Caco-2 (cell line): ENCODE results near the gene CLSTN2. TPM values are rescaled to one million over a fixed set of nuclear protein-coding genes. Genes with fewer than 3 reads are reported as not detected.

Source experiments
- BruUV-seq: library from RNA; stranded (reverse); fragments of 400-500 nt; replicated peaks from 2 replicates; lab custom pipeline; 2021; lab: Mats Ljungman, UMichigan
- CTCF ChIA-PET: fragments of 300-600 bp; sonication (Branson Sonifier 250); formaldehyde crosslinking; loops from one replicate; lab custom pipeline; 2022; ENCODE audit warnings: antibody characterized with exemption; lab: Charles Lee
- POLR2A ChIA-PET: fragments of 300-600 bp; sonication (Branson Sonifier 250); formaldehyde crosslinking; loops from one replicate; lab custom pipeline; 2022; ENCODE audit warnings: antibody characterized with exemption; lab: Charles Lee
- DNase-seq, 2 experiments: peaks; one replicate each; pipeline versions ENCODE4 v3.0.0 to v3.0.0-alpha.2; 2020 to 2022
- H3K27me3 ChIP-seq: replicated peaks from 2 replicates; pipeline ENCODE4 v1.6.0; 2011; ENCODE audit warnings: low read length; ENCODE audit not compliant: control insufficient read depth, insufficient read depth
- H3K36me3 ChIP-seq: 2 replicates; pipeline ENCODE4 v1.5.1; 2011; ENCODE audit warnings: low read length; ENCODE audit not compliant: control insufficient read depth, insufficient read depth
- H3K4me1 ChIP-seq: fragments of 250-450 bp; sonication (Bioruptor Pico); 2 replicates; pipeline ENCODE4 v1.5.1; 2020; ENCODE audit warnings: mild to moderate bottlenecking
- H3K4me3 ChIP-seq: 2 replicates; pipeline ENCODE4 v1.5.1; 2011; ENCODE audit warnings: low read depth, mild to moderate bottlenecking, control low read depth, low read length
- H3K9me3 ChIP-seq: fragments of 250-450 bp; sonication (Bioruptor Pico); 2 replicates; pipeline ENCODE4 v1.5.1; 2020; ENCODE audit warnings: mild to moderate bottlenecking, moderate library complexity
- H3K27ac Mint-ChIP-seq: one replicate; pipeline ENCODE4 v1.8.0; 2022; ENCODE audit warnings: mixed read lengths; ENCODE audit not compliant: unreplicated experiment
- H3K27me3 Mint-ChIP-seq: one replicate; pipeline ENCODE4 v1.8.0; 2022; ENCODE audit warnings: mixed read lengths; ENCODE audit not compliant: insufficient read depth, unreplicated experiment
- H3K36me3 Mint-ChIP-seq: one replicate; pipeline ENCODE4 v1.8.0; 2022; ENCODE audit warnings: mild to moderate bottlenecking, mixed read lengths; ENCODE audit not compliant: insufficient read depth, unreplicated experiment
- H3K4me1 Mint-ChIP-seq: one replicate; pipeline ENCODE4 v1.8.0; 2022; ENCODE audit warnings: low read depth, mixed read lengths; ENCODE audit not compliant: unreplicated experiment
- H3K4me3 Mint-ChIP-seq: one replicate; pipeline ENCODE4 v1.8.0; 2022; ENCODE audit warnings: mild to moderate bottlenecking, moderate library complexity, mixed read lengths; ENCODE audit not compliant: unreplicated experiment
- H3K9me3 Mint-ChIP-seq: one replicate; pipeline ENCODE4 v1.8.0; 2022; ENCODE audit warnings: mixed read lengths; ENCODE audit not compliant: unreplicated experiment
- CTCF ChIP-seq, 2 experiments: fragments of 200-600 bp in 1 of 2; IDR thresholded peaks; 1 replicate in 1 of 2; 2 replicates in 1 of 2; pipeline versions ENCODE4 v1.5.1 to v1.8.0; 2011 to 2022; ENCODE audit warnings: antibody characterized with exemption in 1 of 2, control low read depth in 1 of 2, inconsistent platforms in 1 of 2, low read depth in 1 of 2, low read length in 1 of 2, mild to moderate bottlenecking in 1 of 2, moderate library complexity in 1 of 2; ENCODE audit not compliant: insufficient read depth in 1 of 2, severe bottlenecking in 1 of 2, unreplicated experiment in 1 of 2
- intact Hi-C: fragments of 100-400 bp; cut with micrococcal nuclease; formaldehyde crosslinking; loops from one replicate; pipeline ENCODE4 v1.10.0; 2022; ENCODE audit not compliant: unreplicated experiment
- total RNA-seq: library from RNA; stranded (reverse); gene quantifications from 2 replicates; pipeline ENCODE4 v1.2.3, GENCODE V29; 2022

Gene CLSTN2
- total RNA-seq, 1 experiment from 2014 or later: 26.1 TPM

DNA sequence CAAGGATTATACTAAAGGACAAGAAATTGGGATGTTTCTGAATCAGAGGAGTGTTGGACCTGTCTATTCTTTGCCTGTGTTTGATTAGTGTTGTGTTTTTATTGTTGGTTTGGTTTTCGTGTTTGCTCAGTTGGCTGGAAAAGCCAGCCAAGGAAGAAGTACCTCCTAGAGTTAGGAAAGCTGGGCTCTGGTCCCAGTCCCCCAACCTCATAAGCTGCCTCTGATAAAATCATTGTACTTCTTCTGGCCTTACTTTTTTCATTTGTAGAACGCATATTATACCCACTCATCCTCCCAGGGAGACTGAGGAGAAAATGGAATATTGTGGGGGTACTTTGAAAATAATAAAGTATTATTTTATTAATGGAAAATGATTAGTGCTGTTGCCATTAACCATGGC is 565.5 kb downstream of the CLSTN2 start:
- no peaks in the 10 kb centered on the region for H3K9me3 Mint-ChIP-seq
- peaks cover 5% of the 10 kb centered on the region for H3K27me3 Mint-ChIP-seq
- intact Hi-C loops: no loop called here
- H3K4me3 Mint-ChIP-seq: no peak overlapping the region
- no peaks in the 10 kb centered on the region for H3K9me3 ChIP-seq
- POLR2A ChIA-PET: no interaction called here
- H3K27ac Mint-ChIP-seq: no peak overlapping the region
- no peaks in the 10 kb centered on the region for H3K27me3 ChIP-seq
- TF ChIP-seq CTCF (IDR thresholded peaks at IDR 0.05; ENCODE audit: insufficient read depth in 1 of 2, low read depth in 1 of 2, low read length in 1 of 2, severe bottlenecking in 1 of 2, unreplicated experiment in 1 of 2): no peak
- H3K4me1 Mint-ChIP-seq: peaks cover 6% of the 10 kb centered on the region
- no peak for DNase-seq
- H3K36me3 Mint-ChIP-seq: peaks cover 5% of the 10 kb centered on the region
- CTCF ChIA-PET: no interaction called here
- BruUV-seq: no TSS peak
- H3K36me3 ChIP-seq: no peaks in the 10 kb centered on the region
- no peaks in the 10 kb centered on the region; the same call in 1 of the 2 replicates for H3K4me1 ChIP-seq
- H3K4me3 ChIP-seq: no peak overlapping the region

DNA sequence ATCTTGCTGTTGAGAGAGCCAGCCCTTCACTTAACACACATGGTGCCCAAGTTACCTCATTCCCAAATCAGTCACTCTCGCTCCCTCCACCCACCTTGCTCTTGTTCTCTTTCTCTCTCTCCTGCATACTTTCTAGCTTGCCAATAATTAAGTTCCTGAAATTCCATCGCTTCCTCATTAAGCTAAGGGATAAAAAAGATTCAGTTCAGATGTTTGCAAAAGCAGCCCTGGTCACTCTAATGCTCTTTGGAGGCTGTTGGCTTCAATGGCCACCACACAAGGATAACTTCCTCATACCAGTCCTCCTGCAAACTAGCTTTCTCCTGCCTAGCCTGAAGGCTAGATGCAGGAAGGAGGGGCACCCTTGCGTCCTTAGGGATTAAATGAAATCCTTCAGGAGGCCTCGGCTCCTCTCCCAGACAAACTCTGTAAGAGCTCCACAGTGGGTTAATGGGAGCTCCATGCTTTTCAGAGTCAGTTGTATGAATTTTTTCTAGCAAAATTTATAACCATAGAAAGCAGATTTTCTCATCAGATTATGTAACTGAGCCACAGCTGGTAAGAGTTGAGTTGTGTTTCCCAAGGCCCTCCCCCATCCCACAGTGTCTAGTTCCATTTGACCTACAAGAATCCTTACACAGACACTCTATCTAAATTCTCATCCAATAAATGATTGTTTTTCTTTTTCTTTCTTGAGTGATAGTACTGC is 566.2 kb downstream of the CLSTN2 start:
- peaks cover 6% of the 10 kb centered on the region for H3K4me1 Mint-ChIP-seq
- intact Hi-C loops: no loop called here
- no peak for TF ChIP-seq CTCF (IDR thresholded peaks at IDR 0.05; ENCODE audit: insufficient read depth in 1 of 2, low read depth in 1 of 2, low read length in 1 of 2, severe bottlenecking in 1 of 2, unreplicated experiment in 1 of 2)
- H3K4me1 ChIP-seq: no peaks in the 10 kb centered on the region; the same call in 1 of the 2 replicates
- no peaks in the 10 kb centered on the region for H3K27me3 ChIP-seq
- H3K9me3 ChIP-seq: no peaks in the 10 kb centered on the region
- H3K4me3 ChIP-seq: no peak overlapping the region
- H3K36me3 Mint-ChIP-seq: peaks cover 5% of the 10 kb centered on the region
- BruUV-seq: no TSS peak
- peak in 1 of 2 experiments; percentile 8 for DNase-seq
- H3K9me3 Mint-ChIP-seq: no peaks in the 10 kb centered on the region
- peak overlapping the region; percentile 17 for H3K27ac Mint-ChIP-seq
- H3K4me3 Mint-ChIP-seq: no peak overlapping the region
- POLR2A ChIA-PET: no interaction called here
- H3K27me3 Mint-ChIP-seq: peaks cover 2% of the 10 kb centered on the region
- CTCF ChIA-PET: no interaction called here
- no peaks in the 10 kb centered on the region for H3K36me3 ChIP-seq

DNA sequence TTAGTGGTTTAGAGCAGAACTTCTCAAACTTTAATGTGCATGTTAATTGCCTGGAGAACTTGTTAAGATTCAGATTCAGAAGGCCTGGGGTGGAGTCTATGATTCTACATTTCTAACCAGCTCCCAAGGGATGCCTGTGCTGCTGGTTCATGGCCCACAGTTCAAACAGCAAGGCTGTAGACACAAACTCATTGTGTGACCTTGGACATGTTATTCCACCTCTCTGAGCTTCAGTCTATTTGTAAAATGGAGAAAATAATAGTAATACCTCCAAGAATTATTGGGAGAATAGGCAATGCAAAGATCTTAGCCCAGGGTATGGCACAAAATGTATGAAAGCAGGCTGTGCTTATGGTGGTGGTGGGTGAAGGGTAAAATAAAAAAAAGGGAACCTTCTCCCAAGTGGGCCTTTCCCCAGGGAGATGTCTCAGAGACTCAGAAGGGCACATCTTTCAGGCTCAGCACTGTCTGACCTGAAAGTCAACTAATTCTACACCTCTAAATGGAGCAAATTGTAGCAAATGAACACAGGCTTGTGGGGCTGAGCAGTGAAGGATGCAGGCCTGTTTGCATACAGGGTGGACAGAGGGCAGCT is 566.9 kb downstream of the CLSTN2 start:
- Mint-ChIP-seq H3K4me1 (peaks cover 6% of the 10 kb centered on the region), H3K36me3 (peaks cover 5% of the 10 kb centered on the region), H3K27ac (no peak overlapping the region), H3K9me3 (no peaks in the 10 kb centered on the region), H3K27me3 (peaks cover 2% of the 10 kb centered on the region), H3K4me3 (no peak overlapping the region)
- intact Hi-C loops: no loop called here
- H3K9me3 ChIP-seq: no peaks in the 10 kb centered on the region
- ChIA-PET CTCF (no interaction called here), POLR2A (no interaction called here)
- no peaks in the 10 kb centered on the region; the same call in 1 of the 2 replicates for H3K4me1 ChIP-seq
- H3K27me3 ChIP-seq: no peaks in the 10 kb centered on the region
- no peak for DNase-seq
- H3K36me3 ChIP-seq: no peaks in the 10 kb centered on the region
- TF ChIP-seq CTCF (IDR thresholded peaks at IDR 0.05; ENCODE audit: insufficient read depth in 1 of 2, low read depth in 1 of 2, low read length in 1 of 2, severe bottlenecking in 1 of 2, unreplicated experiment in 1 of 2): no peak
- BruUV-seq: no TSS peak
- H3K4me3 ChIP-seq: no peak overlapping the region
